ENCODE measurements around the gene CDC42SE2.

- TF ChIP-seq, protein P1, sequence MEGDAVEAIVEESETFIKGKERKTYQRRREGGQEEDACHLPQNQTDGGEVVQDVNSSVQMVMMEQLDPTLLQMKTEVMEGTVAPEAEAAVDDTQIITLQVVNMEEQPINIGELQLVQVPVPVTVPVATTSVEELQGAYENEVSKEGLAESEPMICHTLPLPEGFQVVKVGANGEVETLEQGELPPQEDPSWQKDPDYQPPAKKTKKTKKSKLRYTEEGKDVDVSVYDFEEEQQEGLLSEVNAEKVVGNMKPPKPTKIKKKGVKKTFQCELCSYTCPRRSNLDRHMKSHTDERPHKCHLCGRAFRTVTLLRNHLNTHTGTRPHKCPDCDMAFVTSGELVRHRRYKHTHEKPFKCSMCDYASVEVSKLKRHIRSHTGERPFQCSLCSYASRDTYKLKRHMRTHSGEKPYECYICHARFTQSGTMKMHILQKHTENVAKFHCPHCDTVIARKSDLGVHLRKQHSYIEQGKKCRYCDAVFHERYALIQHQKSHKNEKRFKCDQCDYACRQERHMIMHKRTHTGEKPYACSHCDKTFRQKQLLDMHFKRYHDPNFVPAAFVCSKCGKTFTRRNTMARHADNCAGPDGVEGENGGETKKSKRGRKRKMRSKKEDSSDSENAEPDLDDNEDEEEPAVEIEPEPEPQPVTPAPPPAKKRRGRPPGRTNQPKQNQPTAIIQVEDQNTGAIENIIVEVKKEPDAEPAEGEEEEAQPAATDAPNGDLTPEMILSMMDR (IDR thresholded peaks at IDR 0.05 in 8 of 11, conservative IDR thresholded peaks at IDR 0.05 in 3 of 11): no peak
- TF ChIP-seq POLR2AphosphoS5 (IDR thresholded peaks at IDR 0.05): no peak
Measured at GRCh38 chr5:131406076-131406475, 142.2 kb downstream of the CDC42SE2 start.

Measured in spleen (tissue), 7 donors.